Measurements from ENCODE around the gene NEMP2. TPM values are rescaled to one million over a fixed set of nuclear protein-coding genes. Genes with fewer than 3 reads are reported as not detected.

NEMP2 gene
- total RNA-seq, 1 donor from 2014 or later: 3.5 TPM

GRCh38 chr2:190563109-190563508 lies 28.6 kb upstream of the NEMP2 start:
- DNase-seq (ENCODE audit: missing footprints) (no peak), ATAC-seq (no peak)
- intact Hi-C loops (cut with DNase I): no loop called here

GRCh38 chr2:190562121-190562520 lies 27.6 kb upstream of the NEMP2 start:
- intact Hi-C loops (cut with DNase I): no loop called here
- peak; percentile 48 for ATAC-seq
- DNase-seq (ENCODE audit: missing footprints): no peak

- DNase-seq (ENCODE audit: missing footprints) (no peak), ATAC-seq (no peak)
- intact Hi-C loops (cut with DNase I): no loop called here
Measured at GRCh38 chr2:190561094-190561493, 26.6 kb upstream of the NEMP2 start.

GRCh38 chr2:190554357-190555006 lies 20.0 kb upstream of the NEMP2 start:
- intact Hi-C loops (cut with DNase I): no loop called here
- ATAC-seq (no peak), DNase-seq (ENCODE audit: missing footprints) (no peak)

GRCh38 chr2:190553254-190553653 lies 18.7 kb upstream of the NEMP2 start:
- DNase-seq (ENCODE audit: missing footprints) (no peak), ATAC-seq (no peak)
- intact Hi-C loops (cut with DNase I): no loop called here

GRCh38 chr2:190551928-190552327 lies 17.4 kb upstream of the NEMP2 start:
- no peak for DNase-seq (ENCODE audit: missing footprints)
- intact Hi-C loops (cut with DNase I): no loop called here
- no peak for ATAC-seq

- DNase-seq (ENCODE audit: missing footprints) (no peak), ATAC-seq (no peak)
Measured at GRCh38 chr2:190550137-190550536, 15.6 kb upstream of the NEMP2 start.

GRCh38 chr2:190547886-190548285 lies 13.4 kb upstream of the NEMP2 start:
- intact Hi-C loops (cut with DNase I): no loop called here
- DNase-seq (ENCODE audit: missing footprints) (no peak), ATAC-seq (no peak)

More at GRCh38 chr2:190550137-190550536, 15.6 kb upstream of the NEMP2 start:
- intact Hi-C loops (cut with DNase I): no loop called here

GRCh38 chr2:190546734-190547133 lies 12.2 kb upstream of the NEMP2 start:
- ATAC-seq: no peak
- intact Hi-C loops (cut with DNase I): no loop called here
- DNase-seq (ENCODE audit: missing footprints): no peak

- DNase-seq (ENCODE audit: missing footprints) (no peak), ATAC-seq (no peak)
- intact Hi-C loops (cut with DNase I): no loop called here
Measured at GRCh38 chr2:190545555-190546385, 11.2 kb upstream of the NEMP2 start.

GRCh38 chr2:190545093-190545492 lies 10.6 kb upstream of the NEMP2 start:
- ATAC-seq (no peak), DNase-seq (ENCODE audit: missing footprints) (no peak)
- intact Hi-C loops (cut with DNase I): no loop called here

GRCh38 chr2:190540048-190540447 lies 5.5 kb upstream of the NEMP2 start:
- intact Hi-C loops (cut with DNase I): no loop called here
- DNase-seq (ENCODE audit: missing footprints): no peak
- no peak for ATAC-seq

- intact Hi-C loops (cut with DNase I): no loop called here
- ATAC-seq (no peak), DNase-seq (ENCODE audit: missing footprints) (no peak)
Measured at GRCh38 chr2:190538201-190538600, 3.7 kb upstream of the NEMP2 start.

GRCh38 chr2:190537765-190538164 lies 3.2 kb upstream of the NEMP2 start:
- DNase-seq (ENCODE audit: missing footprints): no peak
- intact Hi-C loops (cut with DNase I): no loop called here
- ATAC-seq: no peak

GRCh38 chr2:190535586-190535985 lies 1.1 kb upstream of the NEMP2 start:
- intact Hi-C loops (cut with DNase I): no loop called here
- ATAC-seq: no peak
- DNase-seq (ENCODE audit: missing footprints): no peak

GRCh38 chr2:190535121-190535439 lies 558 bp upstream of the NEMP2 start:
- DNase-seq (ENCODE audit: missing footprints) (no peak), ATAC-seq (no peak)
- intact Hi-C loops (cut with DNase I): no loop called here

- intact Hi-C loops (cut with DNase I): loop anchor here (1.0 to 5.0 kb wide), 3 partner anchors 48 to 114 kb away; no protein-coding TSS in a partner anchor
- DNase-seq (ENCODE audit: missing footprints) (no peak), ATAC-seq (no peak)
Measured at GRCh38 chr2:190533968-190534309, 583 bp downstream of the NEMP2 start.

GRCh38 chr2:190533175-190533967 lies 1.2 kb downstream of the NEMP2 start:
- ATAC-seq (no peak), DNase-seq (ENCODE audit: missing footprints) (no peak)
- intact Hi-C loops (cut with DNase I): loop anchor here (5.0 kb wide), 1 partner anchor 49 kb away; no protein-coding TSS in a partner anchor

- ATAC-seq (no peak), DNase-seq (ENCODE audit: missing footprints) (no peak)
- intact Hi-C loops (cut with DNase I): loop anchor here (5.0 kb wide), 1 partner anchor 50 kb away; no protein-coding TSS in a partner anchor
Measured at GRCh38 chr2:190532581-190532980, 1.9 kb downstream of the NEMP2 start.
